GM19467 (cell line): ENCODE measurements around the gene PAOX.
"Not testable (repeated sequence)": the region's sequence is repeated elsewhere in the genome, so short reads cannot be mapped to it uniquely, and the experiment has no call there.

Source experiments
- ATAC-seq: cut with Tn5 transposase; IDR thresholded peaks from one replicate; pipeline ENCODE4 v1.9.1; 2021; ENCODE audit warnings: mild to moderate bottlenecking, moderate library complexity; ENCODE audit not compliant: unreplicated experiment

PAOX gene

DNA sequence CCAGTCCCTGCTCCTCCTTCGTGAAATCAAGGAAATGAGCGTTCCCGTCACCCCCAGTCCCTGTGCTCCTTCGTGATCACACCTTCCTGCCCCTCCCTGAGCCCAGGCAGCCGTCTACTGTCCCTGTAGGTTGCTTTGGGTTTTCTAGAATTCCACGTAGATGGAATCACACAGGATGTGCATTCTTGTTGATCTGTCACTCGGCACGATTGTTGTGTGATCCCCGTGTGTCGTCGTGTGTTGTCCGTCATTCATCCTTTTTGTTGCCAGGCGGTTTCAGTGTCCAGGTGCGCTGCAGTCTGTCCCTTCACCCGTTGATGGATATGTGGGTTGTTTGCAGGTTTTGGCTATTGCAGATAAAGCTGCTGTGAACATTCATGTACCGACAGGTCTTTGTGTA, 24.3 kb downstream of the PAOX start:
- no peak for ATAC-seq

DNA sequence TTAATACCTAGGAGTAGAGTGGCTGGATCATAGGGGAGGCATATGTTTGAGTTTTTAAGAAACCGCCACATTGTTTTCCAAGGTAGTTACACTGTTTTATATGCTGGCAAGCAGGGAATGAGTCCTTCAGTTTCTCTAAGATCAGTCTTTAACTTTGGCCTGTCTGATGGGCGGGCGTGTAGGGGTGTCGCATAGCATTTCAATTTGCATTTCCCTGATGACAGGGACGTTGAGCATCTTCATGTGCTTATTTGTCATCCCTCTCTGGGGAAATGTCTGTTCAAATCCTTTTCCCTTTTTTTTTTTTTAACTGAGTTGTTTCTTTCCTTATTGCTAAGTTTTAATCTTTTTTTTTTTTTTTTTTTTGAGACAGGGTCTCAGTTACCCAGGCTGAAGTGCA, 24.7 kb downstream of the PAOX start:
- no peak for ATAC-seq

DNA sequence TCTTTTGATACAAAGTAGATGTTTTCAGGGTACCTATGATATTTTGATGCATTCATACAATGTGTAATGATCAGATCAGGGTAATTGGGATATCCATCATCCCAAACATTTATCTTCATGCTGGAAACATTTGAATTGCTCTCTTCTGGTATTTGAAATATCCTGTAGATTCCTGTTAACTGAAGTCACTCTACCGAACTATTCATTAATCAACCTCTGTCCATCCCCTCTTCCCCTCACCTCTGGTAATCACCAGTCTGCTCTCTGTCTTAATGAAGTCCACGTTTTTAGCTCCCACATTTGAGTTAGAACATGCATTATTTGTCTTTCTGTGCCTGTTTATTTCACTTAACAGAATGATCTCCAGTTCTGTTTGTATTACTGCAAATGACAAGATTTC, 26.2 kb downstream of the PAOX start:
- no peak for ATAC-seq

DNA sequence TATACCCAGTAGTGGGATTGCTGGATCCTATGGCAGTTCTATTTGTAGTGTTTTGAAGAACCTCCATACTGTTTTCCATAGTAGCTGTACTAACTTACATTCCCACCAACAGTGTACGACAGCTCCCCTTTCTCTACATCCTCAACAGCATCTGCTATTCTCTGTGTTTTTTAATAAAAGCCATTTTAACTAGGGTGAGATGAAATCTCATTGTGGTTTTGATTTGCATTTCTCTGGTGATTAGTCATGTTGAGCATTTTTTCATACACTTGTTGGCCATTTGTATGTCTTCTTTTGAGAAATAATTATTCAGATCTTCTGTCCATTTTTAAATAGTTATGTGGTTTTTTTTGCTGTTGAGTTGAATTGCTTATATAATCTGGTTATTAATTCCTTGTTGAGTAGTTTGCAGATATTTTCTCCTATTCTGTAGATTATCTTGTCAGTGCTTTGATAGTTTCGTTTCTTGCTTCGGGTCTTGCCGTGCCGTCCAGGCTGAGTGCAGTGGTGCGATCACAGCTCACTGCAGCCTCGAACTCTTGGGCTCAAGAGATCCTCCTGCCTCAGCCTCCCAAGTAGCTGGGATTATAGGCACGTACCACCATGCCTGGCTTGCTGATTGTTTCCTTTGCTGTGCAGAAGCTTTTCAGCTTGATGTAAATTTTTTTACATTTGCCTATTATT, 26.9 kb downstream of the PAOX start:
- ATAC-seq: no peak

DNA sequence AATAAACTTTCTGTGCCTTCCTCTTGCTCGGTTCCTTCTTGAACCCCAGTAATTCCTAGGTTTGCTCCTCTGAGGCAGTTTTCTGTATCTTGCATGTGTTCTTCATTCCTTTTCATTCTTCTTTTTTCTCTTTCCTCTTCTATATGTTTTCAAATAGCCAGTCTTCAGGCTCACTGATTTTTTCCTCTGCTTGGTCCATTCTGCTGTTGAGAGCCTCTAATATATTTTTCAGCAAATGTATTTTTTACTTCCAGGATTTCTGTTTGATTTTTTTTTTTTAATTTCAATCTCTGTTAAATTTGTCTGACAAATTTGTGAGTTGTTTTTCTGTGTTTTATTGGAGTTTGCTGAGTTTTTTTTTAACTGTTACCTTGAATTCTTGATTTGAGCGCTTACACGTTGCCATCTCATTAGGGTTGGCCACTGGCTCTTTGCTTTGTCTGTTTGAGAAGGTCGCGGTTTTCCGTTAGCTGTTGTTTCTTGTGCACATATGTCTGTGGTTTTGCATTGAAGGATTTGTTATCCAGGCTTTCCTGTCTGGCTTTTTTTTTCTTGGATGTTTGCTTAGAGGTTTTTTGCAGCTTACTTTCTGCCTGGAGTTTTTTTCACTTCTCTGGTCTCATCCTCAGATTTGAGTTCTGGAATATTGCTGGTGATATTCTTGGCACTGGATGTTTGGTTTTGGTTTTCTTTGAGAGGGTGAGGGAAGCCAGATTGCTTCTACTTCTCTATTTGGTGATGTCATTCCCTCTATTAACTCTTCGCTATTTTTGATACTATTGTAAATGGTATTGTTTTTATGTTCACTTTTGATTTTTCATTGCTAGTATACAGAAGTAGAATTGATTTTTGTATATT, 32.7 kb downstream of the PAOX start:
- ATAC-seq: no peak

DNA sequence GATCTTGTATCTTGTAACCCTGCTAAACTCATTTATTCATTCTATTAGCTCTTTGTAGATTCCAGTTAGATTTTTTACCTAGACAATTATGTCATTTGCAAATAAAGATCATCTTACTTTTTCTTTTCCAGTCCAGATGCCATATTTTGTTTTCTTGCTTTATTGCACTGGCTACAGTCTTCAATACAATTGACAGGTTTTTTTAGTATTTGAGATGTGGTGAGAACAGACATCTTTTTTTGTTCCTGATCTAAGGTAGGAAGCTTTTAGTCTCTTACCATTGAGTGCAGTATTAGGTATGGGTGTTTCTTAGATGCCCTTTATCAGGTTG, 33.3 kb downstream of the PAOX start:
- no peak for ATAC-seq

DNA sequence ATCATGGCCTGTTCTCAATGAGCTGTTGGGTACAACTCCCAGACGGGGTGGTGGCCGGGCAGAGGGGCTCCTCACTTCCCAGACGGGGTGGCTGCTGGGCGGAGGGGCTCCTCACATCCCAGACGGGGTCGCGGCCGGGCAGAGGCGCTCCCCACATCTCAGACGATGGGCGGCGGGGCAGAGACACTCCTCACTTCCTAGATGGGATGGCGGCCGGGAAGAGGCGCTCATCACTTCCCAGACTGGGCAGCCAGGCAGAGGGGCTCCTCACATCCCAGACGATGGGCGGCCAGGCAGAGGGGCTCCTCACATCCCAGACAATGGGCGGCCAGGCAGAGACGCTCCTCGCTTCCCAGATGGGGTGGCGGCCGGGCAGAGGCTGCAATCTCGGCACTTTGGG, 35.3 kb downstream of the PAOX start:
- not testable (repeated sequence) for ATAC-seq

DNA sequence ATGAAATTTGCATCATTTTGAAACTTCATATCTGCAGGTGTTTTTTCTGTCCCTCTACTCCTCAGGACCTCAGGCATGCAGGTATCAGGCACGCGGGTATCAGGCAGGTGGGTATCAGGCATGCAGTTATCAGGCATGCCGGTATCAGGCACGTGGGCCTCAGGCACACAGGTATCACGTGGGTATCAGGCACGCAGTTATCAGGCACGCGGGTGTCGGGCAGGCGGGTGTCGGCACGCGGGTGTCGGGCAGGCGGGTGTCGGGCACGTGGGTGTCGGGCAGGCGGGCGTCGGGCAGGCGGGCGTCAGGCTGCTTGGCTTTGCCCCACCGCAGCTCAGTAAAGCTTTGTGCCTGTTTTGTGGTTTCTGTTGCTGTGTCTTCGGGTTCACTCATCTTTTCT, 36.7 kb downstream of the PAOX start:
- ATAC-seq: no peak

DNA sequence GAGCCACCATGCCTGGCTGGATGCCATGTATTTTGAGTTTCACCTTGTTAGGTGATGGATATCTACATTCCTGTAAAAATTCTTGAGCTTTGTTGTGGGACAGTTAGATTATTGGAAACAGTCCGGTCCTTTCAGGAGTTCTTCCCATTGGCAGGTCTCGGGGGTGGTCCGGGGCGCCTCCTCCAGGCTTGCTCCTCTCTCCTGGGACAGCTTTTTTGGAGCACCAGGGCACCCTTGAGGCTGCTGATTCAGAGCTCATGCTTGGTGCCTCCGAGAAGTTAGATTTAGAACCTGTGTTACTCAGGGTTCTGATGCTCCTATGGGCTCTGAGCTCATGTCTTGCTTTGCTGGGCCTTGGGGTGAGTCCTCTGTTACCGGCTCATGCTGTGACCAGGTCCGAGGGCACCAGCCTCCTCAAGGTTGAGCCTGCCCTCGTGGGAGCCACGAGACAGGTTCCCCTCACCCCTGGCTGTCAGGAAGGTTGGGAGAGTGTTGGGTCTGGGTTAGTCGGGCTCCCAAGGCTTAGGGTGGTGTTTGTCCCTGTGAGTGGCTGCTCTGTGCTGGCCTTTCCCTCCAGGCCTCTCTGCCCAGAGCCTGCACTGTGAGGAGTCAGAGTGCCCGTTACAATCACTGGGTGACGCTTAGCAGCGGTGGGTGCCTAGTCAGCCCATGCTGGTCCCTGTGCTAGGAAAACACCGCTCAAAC, 39.4 kb downstream of the PAOX start:
- ATAC-seq: no peak

DNA sequence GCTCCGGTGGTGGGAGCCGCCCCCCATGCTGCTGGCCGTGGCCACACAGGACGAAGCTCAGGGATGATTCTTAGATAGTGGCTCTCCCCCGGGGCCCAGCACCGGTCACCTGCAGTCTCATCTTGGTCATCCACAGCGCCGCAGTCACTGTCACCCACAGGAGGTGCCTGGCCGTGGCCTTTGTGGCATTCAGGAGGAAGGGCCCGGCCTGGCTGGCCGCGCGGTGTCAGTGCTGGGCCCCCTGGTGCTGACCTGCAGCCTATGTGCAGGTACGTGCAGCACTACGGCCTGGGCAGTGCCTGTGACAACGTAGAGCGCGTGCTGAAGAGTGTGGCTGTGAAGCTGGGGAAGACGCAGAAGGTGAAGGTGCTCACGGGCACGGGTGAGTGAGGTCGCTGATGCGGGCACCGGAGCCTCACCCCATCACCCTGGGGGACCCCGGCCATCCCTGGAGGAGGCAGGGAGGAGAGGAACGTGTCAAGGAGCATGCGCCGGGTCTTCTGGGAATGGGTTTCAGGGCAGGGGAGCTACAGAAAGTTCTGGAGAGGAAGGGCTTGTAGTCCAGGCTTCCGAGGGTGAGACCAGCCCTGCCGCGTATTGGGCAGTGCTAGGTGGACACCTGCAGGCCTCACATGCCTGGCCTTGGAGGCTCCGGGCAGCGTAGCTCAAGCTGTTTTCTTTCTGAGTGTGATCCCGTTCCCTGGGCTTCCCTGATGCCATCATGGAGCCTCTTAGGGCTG, 40.3 kb downstream of the PAOX start:
- no peak for ATAC-seq

DNA sequence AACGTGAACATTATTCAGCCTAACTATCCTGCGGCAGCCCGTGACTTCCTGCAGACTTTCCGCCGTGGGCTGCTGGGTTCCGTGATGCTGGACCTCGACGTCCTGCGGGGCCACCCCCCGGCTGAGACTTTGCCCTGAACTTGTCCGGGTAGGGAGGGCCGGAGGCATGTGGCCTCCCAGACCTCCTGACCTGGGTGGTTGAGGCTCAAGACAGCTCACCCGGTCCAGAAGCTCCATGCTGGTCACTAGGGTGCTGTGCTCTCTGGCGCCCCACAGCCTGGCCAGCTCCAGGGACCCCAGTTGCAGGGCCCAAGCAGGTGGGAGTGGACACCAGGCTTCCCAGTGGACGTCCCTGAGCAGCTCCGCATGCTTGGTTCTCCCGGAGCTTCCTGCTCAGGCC, 41.0 kb downstream of the PAOX start:
- ATAC-seq: no peak

DNA sequence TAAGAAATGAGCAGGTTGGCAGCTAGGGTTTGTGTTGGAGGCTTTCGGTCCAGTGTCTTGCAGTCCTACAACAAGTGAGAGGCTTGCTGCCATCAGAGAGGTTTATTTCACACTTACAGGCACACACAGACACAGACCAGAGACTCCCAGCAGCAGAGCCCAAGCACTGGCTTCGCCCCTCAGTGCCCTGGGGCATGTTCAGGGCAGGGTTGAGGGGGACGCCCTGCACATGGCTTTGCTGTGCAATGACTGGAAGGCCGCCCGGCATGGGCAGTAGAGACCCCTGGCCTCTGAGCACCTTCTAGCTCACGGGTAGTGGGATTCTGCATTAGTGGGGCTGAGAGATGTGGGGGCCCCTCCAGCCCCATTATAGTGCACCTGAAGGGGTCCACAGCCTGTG, 41.5 kb downstream of the PAOX start:
- no peak for ATAC-seq

DNA sequence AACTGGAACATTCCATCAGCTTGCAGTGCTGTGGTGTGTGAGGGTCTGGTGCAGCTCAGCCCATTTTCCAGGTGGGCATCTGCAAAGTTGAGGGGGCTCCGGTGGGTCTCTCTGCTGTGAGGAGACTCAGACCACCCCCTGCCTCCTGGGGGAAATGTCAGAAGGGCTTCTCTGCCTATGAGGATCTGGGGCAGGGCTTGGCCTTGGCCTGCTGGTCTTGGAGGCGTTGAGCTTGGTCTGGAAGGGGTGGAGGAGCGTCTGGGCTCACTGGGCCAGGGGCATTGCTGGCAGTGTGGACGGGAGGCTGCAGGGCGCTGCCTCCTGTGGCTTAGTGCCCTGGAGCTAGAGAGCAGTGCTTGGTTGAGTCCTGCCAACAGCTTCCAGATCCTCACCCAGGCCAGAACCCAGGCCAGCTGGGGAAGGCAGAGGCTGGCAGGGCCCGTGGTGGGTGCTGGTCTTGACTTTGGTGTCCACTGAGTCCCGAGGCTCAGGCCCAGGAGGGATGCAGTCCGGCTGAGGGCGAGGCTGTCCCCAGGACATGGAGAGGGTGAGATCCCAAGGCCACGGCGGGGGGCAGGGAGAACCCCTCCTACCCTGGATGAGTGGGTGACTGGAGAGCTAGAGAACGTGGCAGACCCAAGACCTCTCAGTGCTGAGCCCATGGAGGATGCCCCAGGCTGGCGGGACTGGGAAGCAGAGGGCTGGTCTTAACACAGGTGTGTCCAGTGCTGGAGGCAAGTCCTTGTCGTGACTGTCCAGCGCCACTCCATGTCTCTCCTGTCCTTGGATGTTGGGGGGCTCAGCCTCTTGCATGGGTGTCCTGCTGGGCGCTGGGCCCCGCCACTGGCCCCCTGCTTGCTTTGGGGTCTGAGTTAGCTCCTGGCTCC, 42.5 kb downstream of the PAOX start:
- ATAC-seq: no peak

DNA sequence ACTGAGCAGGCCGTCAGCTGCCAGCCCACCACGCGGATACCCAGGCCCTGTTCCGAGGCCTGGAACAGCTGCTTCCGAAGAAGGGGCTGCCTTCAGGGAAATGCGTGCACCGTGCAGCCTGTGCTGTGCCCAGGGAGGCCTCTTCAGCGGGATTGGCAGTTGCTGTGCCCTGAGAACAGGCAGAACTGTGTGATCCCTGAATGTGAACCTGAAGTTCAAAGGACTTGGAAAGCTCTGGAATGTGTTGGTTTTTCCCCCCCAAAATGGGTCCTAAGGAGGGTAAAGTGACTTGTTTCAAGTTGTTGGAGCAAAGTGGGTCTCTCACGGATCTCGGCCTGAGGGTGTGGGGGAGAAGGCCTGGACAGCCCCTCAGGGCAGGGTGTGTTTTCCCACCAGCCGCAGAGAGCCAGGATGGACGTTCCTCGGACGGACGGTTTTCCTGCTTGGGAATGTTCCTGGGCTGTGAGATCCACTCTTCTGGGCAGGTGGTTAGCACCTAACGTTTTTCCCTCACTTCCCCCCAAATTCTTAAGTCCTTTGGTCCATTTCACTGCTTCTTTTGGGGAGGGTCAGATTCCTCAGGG, 43.3 kb downstream of the PAOX start:
- no peak for ATAC-seq

DNA sequence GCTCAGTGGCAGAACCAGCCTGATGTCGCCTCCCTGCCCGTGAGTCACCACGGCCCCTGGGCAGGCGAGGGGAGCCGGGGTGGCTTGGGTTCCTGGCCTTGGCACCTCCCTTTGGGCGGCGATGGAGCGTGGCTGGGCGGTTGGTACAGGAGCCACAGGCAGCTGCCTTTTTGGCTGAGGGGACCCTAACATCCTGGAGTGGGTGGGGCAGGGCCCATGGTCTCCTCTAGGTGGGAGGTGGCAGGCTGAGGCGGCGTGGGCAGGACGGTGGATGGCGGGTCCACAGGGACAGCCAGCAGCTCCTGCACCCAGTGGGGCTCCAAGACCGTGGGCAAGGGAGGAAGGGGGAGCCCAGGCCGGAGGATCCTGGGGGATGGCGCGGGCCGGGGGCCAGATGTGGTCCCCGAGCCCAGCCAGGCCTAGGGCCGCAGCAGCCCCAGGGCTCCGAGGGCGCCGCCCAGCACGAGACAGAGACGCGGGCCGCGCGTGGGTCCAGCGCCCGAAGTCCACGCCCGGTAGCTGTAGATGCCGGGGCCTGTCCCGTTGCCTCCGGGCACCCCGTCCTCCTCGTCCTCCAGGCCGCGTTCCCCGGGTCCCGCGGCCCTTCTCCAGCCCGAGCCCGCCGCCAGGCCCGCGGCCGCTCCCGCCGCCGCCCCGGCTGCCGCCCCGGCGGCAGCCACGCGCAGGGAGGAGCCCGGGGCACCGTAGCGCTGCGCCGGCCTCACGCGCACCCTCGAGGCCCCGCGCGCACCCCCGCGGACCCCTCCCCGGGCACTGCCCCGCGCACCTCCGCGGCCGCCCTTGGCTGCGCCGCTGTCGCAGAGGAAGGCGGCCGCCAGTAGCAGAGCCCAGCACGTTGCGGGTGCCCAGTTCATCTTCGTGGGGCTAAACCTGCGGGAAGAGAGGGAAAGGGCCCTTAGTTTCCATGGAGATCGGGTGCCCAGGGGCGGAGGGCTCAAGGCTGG, 44.0 kb downstream of the PAOX start:
- no peak for ATAC-seq

DNA sequence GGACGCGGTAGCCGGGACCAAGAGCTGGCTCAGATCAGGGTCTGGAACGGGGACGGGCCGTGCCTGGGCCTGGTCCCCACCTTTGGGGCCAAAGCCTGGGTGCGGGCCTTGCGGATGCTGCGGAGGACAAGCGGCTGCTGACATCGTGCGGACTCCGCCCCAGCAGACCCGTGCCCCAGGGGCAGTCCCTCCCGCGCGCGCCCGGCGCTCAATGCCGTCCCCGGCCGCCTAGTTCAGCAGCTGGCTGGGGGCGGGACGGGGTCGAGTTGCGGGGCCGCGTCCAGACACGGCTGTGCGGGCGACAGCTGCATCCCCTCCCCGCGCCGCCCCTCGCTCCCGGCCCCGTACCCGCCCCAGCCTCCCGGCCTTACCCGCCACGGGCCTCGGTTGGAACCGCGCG, 45.0 kb downstream of the PAOX start:
- not testable (repeated sequence) for ATAC-seq

DNA sequence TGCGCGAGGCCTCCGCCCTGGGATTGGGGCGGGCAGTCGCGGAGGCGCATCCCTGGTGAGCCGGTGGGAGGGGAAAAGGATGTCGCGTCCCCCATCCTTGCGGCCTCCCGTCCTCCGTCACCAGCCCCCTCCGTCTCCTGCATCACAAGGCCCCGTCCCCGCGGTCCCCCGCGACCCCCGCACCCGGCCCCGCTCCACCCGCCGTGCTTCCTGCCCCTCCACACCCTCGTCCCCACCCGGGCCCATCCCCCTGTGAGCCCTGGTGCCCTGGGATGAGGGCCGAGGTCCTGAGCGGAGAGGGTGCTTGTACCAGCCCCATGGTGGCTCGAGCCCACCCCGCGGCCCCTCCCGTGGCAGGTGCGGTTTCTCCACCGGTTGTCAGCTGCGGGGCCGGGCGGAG, 45.5 kb downstream of the PAOX start, which contains the start of gene SPRN:
Gene SPRN, minus strand, starts transcription at position 25 of the 400 bp plus-strand sequence. CDS start 944 bp downstream, outside the sequence.
- ATAC-seq: not testable (repeated sequence)

DNA sequence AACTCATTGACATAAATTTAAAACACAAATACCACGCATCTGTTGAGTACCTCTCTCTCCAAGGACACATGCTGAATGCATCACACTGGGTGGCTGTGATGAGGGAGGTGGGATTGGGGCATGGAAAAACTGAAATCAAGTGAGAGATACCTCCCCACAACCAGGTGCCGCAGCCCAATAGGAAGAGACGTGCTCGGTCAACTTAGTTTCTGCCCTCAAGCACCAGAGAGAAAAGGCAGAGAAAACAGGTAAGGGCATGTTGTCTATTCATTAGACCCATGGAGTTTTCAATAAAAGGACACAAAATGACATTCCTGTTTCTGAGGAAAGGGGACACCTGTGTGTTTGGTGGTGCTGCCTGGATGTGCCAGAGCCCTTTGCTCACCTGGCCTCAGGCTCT, 50.5 kb downstream of the PAOX start:
- not testable (repeated sequence) for ATAC-seq
